HepG2 (cell line): ENCODE data around the gene SLC35F3. TPM values are rescaled to one million over a fixed set of nuclear protein-coding genes. Genes with fewer than 3 reads are reported as not detected.

Source experiments
- ATF7-NPFF ChIP-seq: sonication (generic); formaldehyde crosslinking; IDR thresholded peaks from 2 replicates; pipeline ENCODE4 v1.8.1; 2023; ENCODE audit warnings: mild to moderate bottlenecking, low read depth, missing genetic modification reagents, moderate library complexity
- BCL6 ChIP-seq: IDR thresholded peaks from 2 replicates; pipeline ENCODE4 v1.6.1; 2016; ENCODE audit warnings: missing genetic modification reagents, missing compliant biosample characterization
- DMAP1 ChIP-seq: IDR thresholded peaks from 2 replicates; pipeline ENCODE4 v1.6.1; 2016
- GABPB1 ChIP-seq: IDR thresholded peaks from 2 replicates; pipeline ENCODE4 v1.6.1; 2016; ENCODE audit warnings: mild to moderate bottlenecking, missing genetic modification reagents, moderate library complexity, missing compliant biosample characterization
- HNRNPL ChIP-seq: fragments of 200-400 bp; formaldehyde crosslinking; IDR thresholded peaks from 2 replicates; pipeline ENCODE4 v1.6.1; 2017; ENCODE audit warnings: mild to moderate bottlenecking, low read depth, low read length
- HNRNPLL ChIP-seq: fragments of 200-400 bp; formaldehyde crosslinking; IDR thresholded peaks from 2 replicates; pipeline ENCODE4 v1.6.1; 2017; ENCODE audit warnings: mild to moderate bottlenecking, low read depth, low read length; ENCODE audit not compliant: poor library complexity, severe bottlenecking
- NAIF1 ChIP-seq: sonication (generic); formaldehyde crosslinking; IDR thresholded peaks from 2 replicates; pipeline ENCODE4 v1.5.0; 2020; ENCODE audit warnings: mild to moderate bottlenecking, missing genetic modification reagents, borderline replicate concordance
- NFIC ChIP-seq: IDR thresholded peaks from 2 replicates; pipeline ENCODE4 v1.6.1; 2012; ENCODE audit warnings: mild to moderate bottlenecking, low read length, inconsistent platforms
- NFKBIZ ChIP-seq: IDR thresholded peaks from 2 replicates; pipeline ENCODE4 v1.6.1; 2018; ENCODE audit warnings: missing genetic modification reagents, missing compliant biosample characterization
- RXRA ChIP-seq: sonication (generic); formaldehyde crosslinking; IDR thresholded peaks from 2 replicates; pipeline ENCODE4 v1.5.1; 2020; ENCODE audit warnings: missing genetic modification reagents
- SMYD3 ChIP-seq: sonication (generic); formaldehyde crosslinking; IDR thresholded peaks from 2 replicates; pipeline ENCODE4 v1.8.1; 2023; ENCODE audit warnings: mild to moderate bottlenecking, missing genetic modification reagents
- SNAPC2 ChIP-seq: sonication (generic); formaldehyde crosslinking; IDR thresholded peaks from 2 replicates; pipeline ENCODE4 v1.8.1; 2022; ENCODE audit warnings: mild to moderate bottlenecking, missing genetic modification reagents
- SSRP1 ChIP-seq: IDR thresholded peaks from 2 replicates; pipeline ENCODE4 v1.6.1; 2016; ENCODE audit warnings: control low read depth
- U2AF2 ChIP-seq: fragments of 200-400 bp; formaldehyde crosslinking; IDR thresholded peaks from 2 replicates; pipeline ENCODE4 v1.6.1; 2017; ENCODE audit warnings: low read depth, mild to moderate bottlenecking, low read length
- ZBTB7A ChIP-seq: sonication (generic); formaldehyde crosslinking; IDR thresholded peaks from 2 replicates; pipeline ENCODE4 v1.8.0; 2022; ENCODE audit warnings: mild to moderate bottlenecking, missing genetic modification reagents
- ZBTB7B ChIP-seq: sonication (generic); formaldehyde crosslinking; IDR thresholded peaks from 2 replicates; pipeline ENCODE4 v1.4.0; 2020; ENCODE audit warnings: missing genetic modification reagents
- ZNF232 ChIP-seq: sonication (generic); formaldehyde crosslinking; IDR thresholded peaks from 2 replicates; pipeline ENCODE4 v1.4.0; 2020; ENCODE audit warnings: missing genetic modification reagents, borderline replicate concordance
- ZSCAN9 ChIP-seq: IDR thresholded peaks from 2 replicates; pipeline ENCODE4 v1.6.1; 2016; ENCODE audit warnings: borderline replicate concordance
- ZZZ3 ChIP-seq: sonication (generic); formaldehyde crosslinking; IDR thresholded peaks from 2 replicates; pipeline ENCODE4 v1.4.0; 2020; ENCODE audit warnings: missing genetic modification reagents, mild to moderate bottlenecking, borderline replicate concordance
- polyA plus RNA-seq, 8 experiments: library from polyadenylated mRNA; depleted of rRNA in 3 of 8; stranded (reverse) in 7 of 8; unstranded in 1 of 8; fragments of >200 nt; fragmentation: Illumina TruSeq in 4 of 8; extraction: Trizol in 4 of 8; gene quantifications; 2 replicates each; pipeline versions ENCODE4 v1.2.1 to v1.2.3, GENCODE V29; 2011 to 2016; ENCODE audit warnings: low read depth in 4 of 8, missing spikeins in 1 of 8, mixed read lengths in 1 of 8; ENCODE audit not compliant: insufficient read depth in 1 of 8
- total RNA-seq, 5 experiments: library from RNA; depleted of rRNA; stranded (reverse); fragments of >200 nt; fragmentation: Illumina TruSeq; extraction: Trizol; gene quantifications; 2 replicates each; pipeline ENCODE4 v1.2.3, GENCODE V29; 2016; ENCODE audit warnings: low read depth in 1 of 5
- TF ChIP-seq, protein P1 (sequence below): IDR thresholded peaks from 2 replicates; pipeline ENCODE4 v1.6.1; 2012; ENCODE audit warnings: low read depth, low read length, improper control_type of control experiment
- TF ChIP-seq, protein P2 (sequence below): sonication (generic); formaldehyde crosslinking; conservative IDR thresholded peaks from 2 replicates; pipeline ENCODE4 v1.4.0; 2020; ENCODE audit warnings: mild to moderate bottlenecking, missing genetic modification reagents, moderate library complexity
- TF ChIP-seq, protein P3 (sequence below): sonication (generic); formaldehyde crosslinking; IDR thresholded peaks from 2 replicates; pipeline ENCODE4 v1.5.0; 2020; ENCODE audit warnings: missing genetic modification reagents
- TF ChIP-seq, protein P4 (sequence below): sonication (generic); formaldehyde crosslinking; IDR thresholded peaks from 2 replicates; pipeline ENCODE4 v1.5.0; 2020; ENCODE audit warnings: mild to moderate bottlenecking, missing genetic modification reagents, moderate library complexity
- TF ChIP-seq, protein P5 (sequence below): sonication (generic); formaldehyde crosslinking; IDR thresholded peaks from 2 replicates; pipeline ENCODE4 v1.5.0; 2020; ENCODE audit warnings: missing genetic modification reagents

The SLC35F3 gene
- total and polyA plus RNA-seq, 2 of the 13 experiments (the other 11 are each of a cell fraction or from before 2014, with no cell fraction given): not detected

DNA sequence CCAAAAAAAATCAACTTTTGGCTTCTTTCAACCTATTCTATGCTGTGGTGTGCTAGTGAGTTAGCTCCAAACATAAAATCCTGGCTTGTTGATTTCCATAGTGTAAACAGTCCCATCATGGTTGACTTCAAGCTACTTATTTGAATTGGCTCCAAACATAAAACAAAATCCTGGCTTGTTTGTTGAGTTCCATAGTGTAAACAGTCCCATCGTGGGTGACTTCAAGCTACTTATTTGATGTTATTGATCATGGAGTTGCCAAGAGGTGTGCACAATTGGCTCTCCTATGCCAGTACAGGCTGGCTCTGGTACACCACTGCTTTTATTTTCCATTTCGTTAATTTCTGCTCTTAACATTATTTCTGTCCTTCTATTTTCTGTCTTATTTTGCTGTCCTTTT, 466.9 kb downstream of the SLC35F3 start (continued):
- no peak for TF ChIP-seq SSRP1
- TF ChIP-seq DMAP1 (CRISPR knock-in tag): no peak
- no peak for TF ChIP-seq ZZZ3 (CRISPR knock-in tag)
- TF ChIP-seq BCL6: 0 out of 2 replicates have a peak, but pooled peaks have one; percentile 19
- no peak for TF ChIP-seq HNRNPL
- no peak for TF ChIP-seq HNRNPLL
- TF ChIP-seq ATF7-NPFF (CRISPR knock-in tag): no peak
- TF ChIP-seq ZNF232 (CRISPR knock-in tag): no peak
- TF ChIP-seq, protein P1, sequence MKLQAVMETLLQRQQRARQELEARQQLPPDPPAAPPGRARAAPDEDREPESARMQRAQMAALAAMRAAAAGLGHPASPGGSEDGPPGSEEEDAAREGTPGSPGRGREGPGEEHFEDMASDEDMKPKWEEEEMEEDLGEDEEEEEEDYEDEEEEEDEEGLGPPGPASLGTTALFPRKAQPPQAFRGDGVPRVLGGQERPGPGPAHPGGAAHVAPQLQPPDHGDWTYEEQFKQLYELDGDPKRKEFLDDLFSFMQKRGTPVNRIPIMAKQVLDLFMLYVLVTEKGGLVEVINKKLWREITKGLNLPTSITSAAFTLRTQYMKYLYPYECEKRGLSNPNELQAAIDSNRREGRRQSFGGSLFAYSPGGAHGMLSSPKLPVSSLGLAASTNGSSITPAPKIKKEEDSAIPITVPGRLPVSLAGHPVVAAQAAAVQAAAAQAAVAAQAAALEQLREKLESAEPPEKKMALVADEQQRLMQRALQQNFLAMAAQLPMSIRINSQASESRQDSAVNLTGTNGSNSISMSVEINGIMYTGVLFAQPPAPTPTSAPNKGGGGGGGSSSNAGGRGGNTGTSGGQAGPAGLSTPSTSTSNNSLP: peak; percentile 7; the same call in 1 of the 2 replicates
- TF ChIP-seq NFIC: peak; percentile 66; the same call in 1 of the 2 replicates
- TF ChIP-seq ZBTB7A (CRISPR knock-in tag): no peak
- no peak for TF ChIP-seq GABPB1
- TF ChIP-seq, protein P2, sequence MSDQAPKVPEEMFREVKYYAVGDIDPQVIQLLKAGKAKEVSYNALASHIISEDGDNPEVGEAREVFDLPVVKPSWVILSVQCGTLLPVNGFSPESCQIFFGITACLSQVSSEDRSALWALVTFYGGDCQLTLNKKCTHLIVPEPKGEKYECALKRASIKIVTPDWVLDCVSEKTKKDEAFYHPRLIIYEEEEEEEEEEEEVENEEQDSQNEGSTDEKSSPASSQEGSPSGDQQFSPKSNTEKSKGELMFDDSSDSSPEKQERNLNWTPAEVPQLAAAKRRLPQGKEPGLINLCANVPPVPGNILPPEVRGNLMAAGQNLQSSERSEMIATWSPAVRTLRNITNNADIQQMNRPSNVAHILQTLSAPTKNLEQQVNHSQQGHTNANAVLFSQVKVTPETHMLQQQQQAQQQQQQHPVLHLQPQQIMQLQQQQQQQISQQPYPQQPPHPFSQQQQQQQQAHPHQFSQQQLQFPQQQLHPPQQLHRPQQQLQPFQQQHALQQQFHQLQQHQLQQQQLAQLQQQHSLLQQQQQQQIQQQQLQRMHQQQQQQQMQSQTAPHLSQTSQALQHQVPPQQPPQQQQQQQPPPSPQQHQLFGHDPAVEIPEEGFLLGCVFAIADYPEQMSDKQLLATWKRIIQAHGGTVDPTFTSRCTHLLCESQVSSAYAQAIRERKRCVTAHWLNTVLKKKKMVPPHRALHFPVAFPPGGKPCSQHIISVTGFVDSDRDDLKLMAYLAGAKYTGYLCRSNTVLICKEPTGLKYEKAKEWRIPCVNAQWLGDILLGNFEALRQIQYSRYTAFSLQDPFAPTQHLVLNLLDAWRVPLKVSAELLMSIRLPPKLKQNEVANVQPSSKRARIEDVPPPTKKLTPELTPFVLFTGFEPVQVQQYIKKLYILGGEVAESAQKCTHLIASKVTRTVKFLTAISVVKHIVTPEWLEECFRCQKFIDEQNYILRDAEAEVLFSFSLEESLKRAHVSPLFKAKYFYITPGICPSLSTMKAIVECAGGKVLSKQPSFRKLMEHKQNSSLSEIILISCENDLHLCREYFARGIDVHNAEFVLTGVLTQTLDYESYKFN: peak; percentile 64
- no peak for TF ChIP-seq SNAPC2
- TF ChIP-seq, protein P3, sequence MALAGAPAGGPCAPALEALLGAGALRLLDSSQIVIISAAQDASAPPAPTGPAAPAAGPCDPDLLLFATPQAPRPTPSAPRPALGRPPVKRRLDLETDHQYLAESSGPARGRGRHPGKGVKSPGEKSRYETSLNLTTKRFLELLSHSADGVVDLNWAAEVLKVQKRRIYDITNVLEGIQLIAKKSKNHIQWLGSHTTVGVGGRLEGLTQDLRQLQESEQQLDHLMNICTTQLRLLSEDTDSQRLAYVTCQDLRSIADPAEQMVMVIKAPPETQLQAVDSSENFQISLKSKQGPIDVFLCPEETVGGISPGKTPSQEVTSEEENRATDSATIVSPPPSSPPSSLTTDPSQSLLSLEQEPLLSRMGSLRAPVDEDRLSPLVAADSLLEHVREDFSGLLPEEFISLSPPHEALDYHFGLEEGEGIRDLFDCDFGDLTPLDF (CRISPR knock-in tag): no peak
- no peak for TF ChIP-seq NFKBIZ
- no peak for TF ChIP-seq SMYD3
- no peak for TF ChIP-seq NAIF1 (CRISPR knock-in tag)
- TF ChIP-seq ZBTB7B: no peak
- no peak for TF ChIP-seq ZSCAN9
- TF ChIP-seq, protein P4, sequence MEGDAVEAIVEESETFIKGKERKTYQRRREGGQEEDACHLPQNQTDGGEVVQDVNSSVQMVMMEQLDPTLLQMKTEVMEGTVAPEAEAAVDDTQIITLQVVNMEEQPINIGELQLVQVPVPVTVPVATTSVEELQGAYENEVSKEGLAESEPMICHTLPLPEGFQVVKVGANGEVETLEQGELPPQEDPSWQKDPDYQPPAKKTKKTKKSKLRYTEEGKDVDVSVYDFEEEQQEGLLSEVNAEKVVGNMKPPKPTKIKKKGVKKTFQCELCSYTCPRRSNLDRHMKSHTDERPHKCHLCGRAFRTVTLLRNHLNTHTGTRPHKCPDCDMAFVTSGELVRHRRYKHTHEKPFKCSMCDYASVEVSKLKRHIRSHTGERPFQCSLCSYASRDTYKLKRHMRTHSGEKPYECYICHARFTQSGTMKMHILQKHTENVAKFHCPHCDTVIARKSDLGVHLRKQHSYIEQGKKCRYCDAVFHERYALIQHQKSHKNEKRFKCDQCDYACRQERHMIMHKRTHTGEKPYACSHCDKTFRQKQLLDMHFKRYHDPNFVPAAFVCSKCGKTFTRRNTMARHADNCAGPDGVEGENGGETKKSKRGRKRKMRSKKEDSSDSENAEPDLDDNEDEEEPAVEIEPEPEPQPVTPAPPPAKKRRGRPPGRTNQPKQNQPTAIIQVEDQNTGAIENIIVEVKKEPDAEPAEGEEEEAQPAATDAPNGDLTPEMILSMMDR (CRISPR knock-in tag): no peak
- TF ChIP-seq, protein P5, sequence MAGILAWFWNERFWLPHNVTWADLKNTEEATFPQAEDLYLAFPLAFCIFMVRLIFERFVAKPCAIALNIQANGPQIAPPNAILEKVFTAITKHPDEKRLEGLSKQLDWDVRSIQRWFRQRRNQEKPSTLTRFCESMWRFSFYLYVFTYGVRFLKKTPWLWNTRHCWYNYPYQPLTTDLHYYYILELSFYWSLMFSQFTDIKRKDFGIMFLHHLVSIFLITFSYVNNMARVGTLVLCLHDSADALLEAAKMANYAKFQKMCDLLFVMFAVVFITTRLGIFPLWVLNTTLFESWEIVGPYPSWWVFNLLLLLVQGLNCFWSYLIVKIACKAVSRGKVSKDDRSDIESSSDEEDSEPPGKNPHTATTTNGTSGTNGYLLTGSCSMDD: no peak
- no peak for TF ChIP-seq RXRA
- no peak for TF ChIP-seq U2AF2
